HG02759 (cell line): ENCODE results near the gene FHAD1.
"Not testable (repeated sequence)": the region's sequence is repeated elsewhere in the genome, so short reads cannot be mapped to it uniquely, and the experiment has no call there.

Source experiments
- ATAC-seq: cut with Tn5 transposase; IDR thresholded peaks from one replicate; pipeline ENCODE4 v1.9.1; 2021; ENCODE audit warnings: mild to moderate bottlenecking, moderate library complexity; ENCODE audit not compliant: unreplicated experiment

FHAD1 gene

GRCh38 chr1:15412175-15412800 is 165.3 kb downstream of the FHAD1 start:
- ATAC-seq, result no peak

GRCh38 chr1:15412843-15413242 is 165.8 kb downstream of the FHAD1 start:
- ATAC-seq, result no peak

GRCh38 chr1:15413563-15414444 is 166.8 kb downstream of the FHAD1 start:
- ATAC-seq, result no peak

- ATAC-seq, result no peak
Measured at GRCh38 chr1:15414445-15414983, 167.5 kb downstream of the FHAD1 start.

GRCh38 chr1:15417059-15417934 is 170.3 kb downstream of the FHAD1 start:
- no peak for ATAC-seq

- no peak for ATAC-seq
Measured at GRCh38 chr1:15418806-15419515, 171.9 kb downstream of the FHAD1 start.

GRCh38 chr1:15420853-15421465 is 173.9 kb downstream of the FHAD1 start:
- no peak for ATAC-seq

- no peak for ATAC-seq
Measured at GRCh38 chr1:15422871-15423270, 175.8 kb downstream of the FHAD1 start.

- ATAC-seq, result no peak
Measured at GRCh38 chr1:15423355-15424077, 176.5 kb downstream of the FHAD1 start.

GRCh38 chr1:15424146-15424667 is 177.2 kb downstream of the FHAD1 start:
- ATAC-seq, result no peak

- no peak for ATAC-seq
Measured at GRCh38 chr1:15424981-15425380, 178.0 kb downstream of the FHAD1 start.

GRCh38 chr1:15425521-15425920 is 178.5 kb downstream of the FHAD1 start:
- ATAC-seq, result no peak

- no peak for ATAC-seq
Measured at GRCh38 chr1:15425958-15426357, 178.9 kb downstream of the FHAD1 start.

GRCh38 chr1:15426492-15427279 is 179.7 kb downstream of the FHAD1 start:
- ATAC-seq, result no peak

GRCh38 chr1:15427280-15427666 is 180.2 kb downstream of the FHAD1 start:
- no peak for ATAC-seq

- not testable (repeated sequence) for ATAC-seq
Measured at GRCh38 chr1:15428252-15428651, 181.2 kb downstream of the FHAD1 start.

- ATAC-seq, result no peak
Measured at GRCh38 chr1:15428815-15429435, 181.9 kb downstream of the FHAD1 start.

- no peak for ATAC-seq
Measured at GRCh38 chr1:15429701-15430149, 182.7 kb downstream of the FHAD1 start.
